Coronary artery (tissue), 2 donors: ENCODE measurements around the gene CD44.
"Not testable (repeated sequence)": the region's sequence is repeated elsewhere in the genome, so short reads cannot be mapped to it uniquely, and the experiment has no call there.

Experiments used
- DNase-seq: peaks from one replicate; pipeline ENCODE4 v3.0.0-alpha.2; 2017; ENCODE audit warnings: low spot score
- H3K27ac ChIP-seq, 2 donors: fragments of 200-600 bp; sonication (generic); one replicate each; pipeline ENCODE4 v1.5.1; 2016 to 2019
- H3K4me3 ChIP-seq: fragments of 200-600 bp; sonication (generic); 2 replicates; pipeline ENCODE4 v1.5.1; 2016; ENCODE audit warnings: mild to moderate bottlenecking, moderate library complexity
- CTCF ChIP-seq: fragments of 200-600 bp; sonication (generic); IDR thresholded peaks from one replicate; pipeline ENCODE4 v1.5.1; 2019; ENCODE audit warnings: antibody characterized with exemption

Gene CD44

GRCh38 chr11:35223371-35223796 is 84.4 kb downstream of the CD44 start:
- no peak for DNase-seq
- peak overlapping the region; percentile 20 to 54 for H3K27ac ChIP-seq
- no peak for TF ChIP-seq CTCF
- H3K4me3 ChIP-seq: no peak overlapping the region

- H3K4me3 ChIP-seq: no peak overlapping the region
- H3K27ac ChIP-seq: no peak overlapping the region
- no peak for TF ChIP-seq CTCF
- no peak for DNase-seq
Measured at GRCh38 chr11:35223991-35224390, 85.0 kb downstream of the CD44 start.

- TF ChIP-seq CTCF: no peak
- no peak for DNase-seq
- no peak overlapping the region for H3K27ac ChIP-seq
- H3K4me3 ChIP-seq: no peak overlapping the region
Measured at GRCh38 chr11:35225946-35226520, 87.1 kb downstream of the CD44 start.

- DNase-seq, H3K4me3 ChIP-seq: not testable (repeated sequence)
- H3K27ac ChIP-seq: peak overlapping the region in 1 of 2 donors; percentile 34
Measured at GRCh38 chr11:35226756-35227155, 87.8 kb downstream of the CD44 start.

GRCh38 chr11:35227576-35228327 is 88.8 kb downstream of the CD44 start:
- no peak for TF ChIP-seq CTCF
- Histone ChIP-seq H3K4me3 (no peak overlapping the region), H3K27ac (peak overlapping the region in 1 of 2 donors; percentile 34)
- DNase-seq: no peak

- peak overlapping the region in 1 of 2 donors; percentile 34 for H3K27ac ChIP-seq
- no peak for DNase-seq
- no peak for TF ChIP-seq CTCF
- H3K4me3 ChIP-seq: no peak overlapping the region
Measured at GRCh38 chr11:35228328-35228725, 89.4 kb downstream of the CD44 start.

- no peak for TF ChIP-seq CTCF
- H3K4me3 ChIP-seq: no peak overlapping the region
- no peak for DNase-seq
- no peak overlapping the region for H3K27ac ChIP-seq
Measured at GRCh38 chr11:35230388-35230787, 91.4 kb downstream of the CD44 start.
